GM19328 (cell line): ENCODE measurements around the gene SULT1C3.
"Not testable (repeated sequence)": the region's sequence is repeated elsewhere in the genome, so short reads cannot be mapped to it uniquely, and the experiment has no call there.

ENCODE experiments used
- ATAC-seq: cut with Tn5 transposase; IDR thresholded peaks from one replicate; pipeline ENCODE4 v1.9.1; 2021; ENCODE audit warnings: mild to moderate bottlenecking, moderate library complexity; ENCODE audit not compliant: unreplicated experiment

SULT1C3 gene

GRCh38 chr2:108244667-108245414 is 5.1 kb downstream of the SULT1C3 start:
- ATAC-seq, result no peak

GRCh38 chr2:108253106-108253505 is 13.3 kb downstream of the SULT1C3 start:
- no peak for ATAC-seq

GRCh38 chr2:108257757-108258331 is 18.1 kb downstream of the SULT1C3 start:
- ATAC-seq, result no peak

- no peak for ATAC-seq
Observed at GRCh38 chr2:108260773-108261172, 21.0 kb downstream of the SULT1C3 start.

GRCh38 chr2:108262036-108262435 is 22.3 kb downstream of the SULT1C3 start:
- ATAC-seq, result no peak

- ATAC-seq, result no peak
Observed at GRCh38 chr2:108263401-108263800, 23.6 kb downstream of the SULT1C3 start.

GRCh38 chr2:108266218-108266617 is 26.4 kb downstream of the SULT1C3 start:
- no peak for ATAC-seq

GRCh38 chr2:108267101-108267500 is 27.3 kb downstream of the SULT1C3 start:
- ATAC-seq, result no peak

GRCh38 chr2:108268001-108268400 is 28.2 kb downstream of the SULT1C3 start:
- ATAC-seq, result no peak

GRCh38 chr2:108270346-108270745 is 30.6 kb downstream of the SULT1C3 start:
- ATAC-seq, result no peak

GRCh38 chr2:108270768-108271506 is 31.2 kb downstream of the SULT1C3 start:
- no peak for ATAC-seq

GRCh38 chr2:108271691-108272253 is 32.0 kb downstream of the SULT1C3 start:
- no peak for ATAC-seq

- ATAC-seq, result no peak
Observed at GRCh38 chr2:108278631-108279030, 38.9 kb downstream of the SULT1C3 start.

GRCh38 chr2:108279468-108279867 is 39.7 kb downstream of the SULT1C3 start:
- ATAC-seq, result no peak

- ATAC-seq, result no peak
Observed at GRCh38 chr2:108280466-108280865, 40.7 kb downstream of the SULT1C3 start.

- ATAC-seq, result not testable (repeated sequence)
Observed at GRCh38 chr2:108284566-108284965, 44.8 kb downstream of the SULT1C3 start.

- no peak for ATAC-seq
Observed at GRCh38 chr2:108285616-108286015, 45.8 kb downstream of the SULT1C3 start.

GRCh38 chr2:108287169-108287568 is 47.4 kb downstream of the SULT1C3 start:
- no peak for ATAC-seq

GRCh38 chr2:108288534-108289106 is 48.9 kb downstream of the SULT1C3 start, which contains the start of gene SULT1C2:
TSS of gene SULT1C2 (plus strand) at chr2:108288895. CDS start at chr2:108293668, 4,773 bp downstream.
- ATAC-seq, result no peak

- ATAC-seq, result no peak
Observed at GRCh38 chr2:108293850-108294249, 54.1 kb downstream of the SULT1C3 start.
